Measurements from ENCODE around the gene KRIT1. TPM values are rescaled to one million over a fixed set of nuclear protein-coding genes. Genes with fewer than 3 reads are reported as not detected.

Gene KRIT1
- total RNA-seq, 1 donor from 2014 or later = 30.7 TPM

- no peak overlapping the region for H3K4me3 ChIP-seq
- no peak for DNase-seq
- no peak for TF ChIP-seq CTCF (IDR thresholded peaks at IDR 0.05; ENCODE audit: borderline replicate concordance)
- H3K27me3 ChIP-seq (ENCODE audit: low read depth) = no peaks in the 10 kb centered on the region
- H3K36me3 ChIP-seq = no peaks in the 10 kb centered on the region
- H3K27ac ChIP-seq (replicated peaks) = no peak overlapping the region
- no peaks in the 10 kb centered on the region for H3K9me3 ChIP-seq (replicated peaks)
- intact Hi-C loops (cut with micrococcal nuclease) = no loop called here
- peaks cover 16% of the 10 kb centered on the region for H3K4me1 ChIP-seq
These were observed 29.6 kb upstream of the KRIT1 start for GRCh38 chr7:92275327-92275726.

- intact Hi-C loops (cut with micrococcal nuclease) = no loop called here
- no peak for TF ChIP-seq CTCF (IDR thresholded peaks at IDR 0.05; ENCODE audit: borderline replicate concordance)
- no peak for DNase-seq
- Histone ChIP-seq H3K9me3 (replicated peaks) (peaks cover 7% of the 10 kb centered on the region), H3K27me3 (ENCODE audit: low read depth) (no peaks in the 10 kb centered on the region), H3K27ac (replicated peaks) (no peak overlapping the region), H3K36me3 (no peaks in the 10 kb centered on the region), H3K4me3 (no peak overlapping the region), H3K4me1 (no peaks in the 10 kb centered on the region)
These were observed 23.2 kb upstream of the KRIT1 start for GRCh38 chr7:92268921-92269320.

GRCh38 chr7:92266415-92267241, 20.9 kb upstream of the KRIT1 start:
- DNase-seq = no peak
- Histone ChIP-seq H3K4me3 (no peak overlapping the region), H3K9me3 (replicated peaks) (peaks cover 16% of the 10 kb centered on the region), H3K27me3 (ENCODE audit: low read depth) (no peaks in the 10 kb centered on the region), H3K27ac (replicated peaks) (no peak overlapping the region), H3K36me3 (peaks cover 2% of the 10 kb centered on the region), H3K4me1 (no peaks in the 10 kb centered on the region)
- TF ChIP-seq CTCF (IDR thresholded peaks at IDR 0.05; ENCODE audit: borderline replicate concordance) = no peak
- intact Hi-C loops (cut with micrococcal nuclease) = no loop called here

- no peak for TF ChIP-seq CTCF (IDR thresholded peaks at IDR 0.05; ENCODE audit: borderline replicate concordance)
- DNase-seq = no peak
- peaks cover 31% of the 10 kb centered on the region for H3K4me1 ChIP-seq
- no peak overlapping the region for H3K4me3 ChIP-seq
- no peaks in the 10 kb centered on the region for H3K27me3 ChIP-seq (ENCODE audit: low read depth)
- no peak overlapping the region for H3K27ac ChIP-seq (replicated peaks)
- intact Hi-C loops (cut with micrococcal nuclease) = no loop called here
- H3K9me3 ChIP-seq (replicated peaks) = peaks cover 16% of the 10 kb centered on the region
- peaks cover 2% of the 10 kb centered on the region for H3K36me3 ChIP-seq
These were observed 14.6 kb upstream of the KRIT1 start for GRCh38 chr7:92260248-92260781.

- Histone ChIP-seq H3K27me3 (ENCODE audit: low read depth) (no peaks in the 10 kb centered on the region), H3K4me3 (no peak overlapping the region), H3K4me1 (peaks cover 37% of the 10 kb centered on the region), H3K27ac (replicated peaks) (no peak overlapping the region), H3K9me3 (replicated peaks) (peaks cover 19% of the 10 kb centered on the region), H3K36me3 (peaks cover 2% of the 10 kb centered on the region)
- no peak for DNase-seq
- intact Hi-C loops (cut with micrococcal nuclease) = no loop called here
- no peak for TF ChIP-seq CTCF (IDR thresholded peaks at IDR 0.05; ENCODE audit: borderline replicate concordance)
These were observed 14.0 kb upstream of the KRIT1 start for GRCh38 chr7:92259610-92260247.
